ENCODE results near the gene OR8B8.

DNA sequence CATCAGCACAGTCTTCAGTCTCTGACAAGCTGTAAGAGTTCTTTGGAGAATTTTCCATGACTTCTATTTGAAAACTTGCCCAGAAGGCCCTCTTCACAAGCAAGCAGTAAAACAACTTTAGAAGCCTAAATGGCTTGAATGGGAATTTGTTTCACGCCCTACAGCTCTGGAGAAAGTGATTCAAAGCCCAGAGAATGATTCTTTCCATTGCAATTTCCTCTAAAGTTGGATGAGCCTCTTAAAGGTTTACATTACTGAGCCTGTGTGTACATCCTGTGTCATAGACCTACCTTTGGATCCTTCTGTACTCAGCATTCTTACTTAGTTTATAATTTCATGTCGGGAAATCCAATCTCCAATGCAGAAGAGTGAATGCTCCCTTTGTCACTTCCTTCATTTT is 39.9 kb downstream of the OR8B8 start:
- TF ChIP-seq, protein P1, sequence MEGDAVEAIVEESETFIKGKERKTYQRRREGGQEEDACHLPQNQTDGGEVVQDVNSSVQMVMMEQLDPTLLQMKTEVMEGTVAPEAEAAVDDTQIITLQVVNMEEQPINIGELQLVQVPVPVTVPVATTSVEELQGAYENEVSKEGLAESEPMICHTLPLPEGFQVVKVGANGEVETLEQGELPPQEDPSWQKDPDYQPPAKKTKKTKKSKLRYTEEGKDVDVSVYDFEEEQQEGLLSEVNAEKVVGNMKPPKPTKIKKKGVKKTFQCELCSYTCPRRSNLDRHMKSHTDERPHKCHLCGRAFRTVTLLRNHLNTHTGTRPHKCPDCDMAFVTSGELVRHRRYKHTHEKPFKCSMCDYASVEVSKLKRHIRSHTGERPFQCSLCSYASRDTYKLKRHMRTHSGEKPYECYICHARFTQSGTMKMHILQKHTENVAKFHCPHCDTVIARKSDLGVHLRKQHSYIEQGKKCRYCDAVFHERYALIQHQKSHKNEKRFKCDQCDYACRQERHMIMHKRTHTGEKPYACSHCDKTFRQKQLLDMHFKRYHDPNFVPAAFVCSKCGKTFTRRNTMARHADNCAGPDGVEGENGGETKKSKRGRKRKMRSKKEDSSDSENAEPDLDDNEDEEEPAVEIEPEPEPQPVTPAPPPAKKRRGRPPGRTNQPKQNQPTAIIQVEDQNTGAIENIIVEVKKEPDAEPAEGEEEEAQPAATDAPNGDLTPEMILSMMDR (IDR thresholded peaks at IDR 0.05; ENCODE audit: low read depth, low read length): no peak
- TF ChIP-seq, protein P2, sequence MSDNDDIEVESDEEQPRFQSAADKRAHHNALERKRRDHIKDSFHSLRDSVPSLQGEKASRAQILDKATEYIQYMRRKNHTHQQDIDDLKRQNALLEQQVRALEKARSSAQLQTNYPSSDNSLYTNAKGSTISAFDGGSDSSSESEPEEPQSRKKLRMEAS (IDR thresholded peaks at IDR 0.05; ENCODE audit: low read depth, low read length): no peak
- TF ChIP-seq POLR2A (IDR thresholded peaks at IDR 0.05; ENCODE audit: extremely low read depth, insufficient read length): no peak
- no peak for TF ChIP-seq MYC (IDR thresholded peaks at IDR 0.05; ENCODE audit: low read depth, low read length)
